ENCODE results near the gene OR6C75. TPM values are rescaled to one million over a fixed set of nuclear protein-coding genes. Genes with fewer than 3 reads are reported as not detected.

The OR6C75 gene
- total RNA-seq, 1 donor from 2014 or later = not detected

GRCh38 chr12:55365086-55365485, 2.3 kb downstream of the OR6C75 start:
- TF ChIP-seq CTCF (IDR thresholded peaks at IDR 0.05; ENCODE audit: unreplicated experiment) = no peak
- Mint-ChIP-seq H3K27ac (no peak overlapping the region), H3K27me3 (no peaks in the 10 kb centered on the region)

DNA sequence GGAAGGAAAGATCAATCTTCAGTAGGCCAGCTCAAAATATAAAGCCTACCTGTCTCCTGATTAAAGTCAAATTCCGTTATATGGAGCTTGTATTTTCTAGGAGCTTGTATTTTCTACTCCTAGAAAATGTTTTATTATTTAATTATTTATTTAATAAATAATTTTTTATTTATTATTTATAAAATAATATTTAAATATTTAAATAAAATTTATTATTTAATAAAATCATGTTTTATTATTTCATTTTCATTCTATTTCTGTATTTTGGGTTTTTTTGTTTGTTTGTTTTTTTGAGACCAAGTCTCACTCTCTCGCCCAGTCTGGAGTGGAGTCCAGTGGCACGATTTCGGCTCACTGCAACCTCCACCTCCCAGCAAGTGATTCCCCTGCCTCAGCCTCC, 9.7 kb downstream of the OR6C75 start:
- Mint-ChIP-seq H3K9me3 (ENCODE audit: low read depth) (no peaks in the 10 kb centered on the region), H3K27me3 (no peaks in the 10 kb centered on the region), H3K4me1 (ENCODE audit: low read depth) (no peaks in the 10 kb centered on the region), H3K27ac (no peak overlapping the region), H3K36me3 (ENCODE audit: insufficient read depth) (no peaks in the 10 kb centered on the region), H3K4me3 (ENCODE audit: low read depth) (no peak overlapping the region)
- TF ChIP-seq CTCF (IDR thresholded peaks at IDR 0.05; ENCODE audit: unreplicated experiment) = no peak
- no peak for DNase-seq (ENCODE audit: low spot score, unreplicated experiment)

More at GRCh38 chr12:55365086-55365485, 2.3 kb downstream of the OR6C75 start:
- Mint-ChIP-seq H3K4me3 (ENCODE audit: low read depth) (no peak overlapping the region), H3K4me1 (ENCODE audit: low read depth) (no peaks in the 10 kb centered on the region), H3K36me3 (ENCODE audit: insufficient read depth) (no peaks in the 10 kb centered on the region), H3K9me3 (ENCODE audit: low read depth) (peaks cover 3% of the 10 kb centered on the region)
- DNase-seq (ENCODE audit: low spot score, unreplicated experiment) = no peak

DNA sequence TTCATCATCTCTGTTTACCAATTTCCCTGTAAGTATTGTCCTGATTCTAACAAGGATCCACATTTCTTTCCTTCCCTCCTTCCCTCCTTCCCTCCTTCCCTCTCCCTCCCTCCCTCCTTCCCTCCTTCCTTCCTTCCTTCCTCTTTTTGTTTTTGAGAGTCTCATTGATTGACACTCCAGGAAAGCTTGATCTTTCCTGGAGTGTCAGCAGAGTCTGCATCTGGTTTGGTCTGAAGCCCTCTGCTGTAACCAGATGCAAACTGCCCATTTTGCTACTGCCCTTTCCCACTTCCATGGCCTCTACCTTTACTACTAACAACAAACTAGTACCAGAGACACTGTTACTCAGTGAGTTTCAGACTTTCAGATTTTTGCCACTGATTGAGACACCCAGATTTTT, 23.1 kb downstream of the OR6C75 start:
- Mint-ChIP-seq H3K4me1 (ENCODE audit: low read depth) (no peaks in the 10 kb centered on the region), H3K27ac (no peak overlapping the region), H3K27me3 (no peaks in the 10 kb centered on the region), H3K4me3 (ENCODE audit: low read depth) (no peak overlapping the region), H3K9me3 (ENCODE audit: low read depth) (no peaks in the 10 kb centered on the region), H3K36me3 (ENCODE audit: insufficient read depth) (no peaks in the 10 kb centered on the region)
- DNase-seq (ENCODE audit: low spot score, unreplicated experiment) = no peak
- TF ChIP-seq CTCF (IDR thresholded peaks at IDR 0.05; ENCODE audit: unreplicated experiment) = no peak

- Mint-ChIP-seq H3K27ac (no peak overlapping the region), H3K9me3 (ENCODE audit: low read depth) (no peaks in the 10 kb centered on the region)
- DNase-seq (ENCODE audit: low spot score, unreplicated experiment) = no peak
These were observed 29.4 kb downstream of the OR6C75 start for GRCh38 chr12:55392032-55392795.

GRCh38 chr12:55396326-55396725, 33.6 kb downstream of the OR6C75 start:
- TF ChIP-seq CTCF (IDR thresholded peaks at IDR 0.05; ENCODE audit: unreplicated experiment) = no peak
- no peaks in the 10 kb centered on the region for H3K36me3 Mint-ChIP-seq (ENCODE audit: insufficient read depth)
- no peak overlapping the region for H3K27ac Mint-ChIP-seq
- H3K4me1 Mint-ChIP-seq (ENCODE audit: low read depth) = no peaks in the 10 kb centered on the region
- no peaks in the 10 kb centered on the region for H3K9me3 Mint-ChIP-seq (ENCODE audit: low read depth)
- DNase-seq (ENCODE audit: low spot score, unreplicated experiment) = no peak
- H3K4me3 Mint-ChIP-seq (ENCODE audit: low read depth) = no peak overlapping the region
- no peaks in the 10 kb centered on the region for H3K27me3 Mint-ChIP-seq

More at GRCh38 chr12:55392032-55392795, 29.4 kb downstream of the OR6C75 start:
- no peaks in the 10 kb centered on the region for H3K27me3 Mint-ChIP-seq
- no peaks in the 10 kb centered on the region for H3K36me3 Mint-ChIP-seq (ENCODE audit: insufficient read depth)
- no peaks in the 10 kb centered on the region for H3K4me1 Mint-ChIP-seq (ENCODE audit: low read depth)
- no peak for TF ChIP-seq CTCF (IDR thresholded peaks at IDR 0.05; ENCODE audit: unreplicated experiment)
- no peak overlapping the region for H3K4me3 Mint-ChIP-seq (ENCODE audit: low read depth)
